ENCODE data around the gene C3orf52.

C3orf52 gene

DNA sequence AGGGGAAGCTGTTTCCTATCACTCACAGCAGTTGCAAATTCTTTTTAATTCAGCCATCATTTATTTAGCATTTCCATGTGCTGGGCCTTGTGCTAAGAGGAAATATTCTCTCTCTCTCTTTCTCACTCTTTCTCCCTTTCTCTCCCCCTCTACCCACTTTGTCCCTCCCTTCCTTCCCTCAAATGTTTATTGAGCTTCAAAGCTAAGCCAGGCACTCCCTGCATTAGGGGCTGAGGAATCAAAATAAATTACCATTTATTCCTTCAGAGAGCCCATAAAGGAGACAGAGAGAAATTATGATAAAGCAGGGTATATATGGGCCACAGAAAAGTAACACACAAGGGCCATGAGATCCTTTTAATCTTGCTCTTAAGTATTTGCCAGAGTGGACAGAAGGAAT lies 44.9 kb upstream of the C3orf52 start:
- Histone ChIP-seq H3K4me3 (ENCODE audit: low read length) (no peak overlapping the region), H3F3A (ENCODE audit: insufficient read depth, low read length) (no peaks in the 10 kb centered on the region), H3K36me3 (replicated peaks; ENCODE audit: insufficient read depth, low read length) (no peaks in the 10 kb centered on the region), H3K27ac (ENCODE audit: low read length) (no peak overlapping the region), H2AFZ (ENCODE audit: low read length) (no peak overlapping the region), H3K9ac (ENCODE audit: low read length) (no peak overlapping the region), H3K79me2 (ENCODE audit: low read length) (no peaks in the 10 kb centered on the region), H3K27me3 (replicated peaks; ENCODE audit: insufficient read depth, low read length) (no peaks in the 10 kb centered on the region), H3K4me2 (ENCODE audit: low read depth, low read length) (no peak overlapping the region), H3K4me1 (ENCODE audit: low read length) (peaks cover 17% of the 10 kb centered on the region), H3K9me3 (replicated peaks; ENCODE audit: insufficient read depth, low read length) (no peaks in the 10 kb centered on the region), H3K9me2 (replicated peaks; ENCODE audit: insufficient read depth, low read length) (no peaks in the 10 kb centered on the region), H4K20me1 (ENCODE audit: insufficient read depth, low read length) (no peaks in the 10 kb centered on the region)
- DNase-seq = no peak
- TF ChIP-seq EZH2 (optimal IDR thresholded peaks at IDR 0.05; ENCODE audit: low read depth, low read length) (no peak), EZH2phosphoT487 (IDR thresholded peaks at IDR 0.05; ENCODE audit: low read length) (no peak)
- TF ChIP-seq, protein P1, sequence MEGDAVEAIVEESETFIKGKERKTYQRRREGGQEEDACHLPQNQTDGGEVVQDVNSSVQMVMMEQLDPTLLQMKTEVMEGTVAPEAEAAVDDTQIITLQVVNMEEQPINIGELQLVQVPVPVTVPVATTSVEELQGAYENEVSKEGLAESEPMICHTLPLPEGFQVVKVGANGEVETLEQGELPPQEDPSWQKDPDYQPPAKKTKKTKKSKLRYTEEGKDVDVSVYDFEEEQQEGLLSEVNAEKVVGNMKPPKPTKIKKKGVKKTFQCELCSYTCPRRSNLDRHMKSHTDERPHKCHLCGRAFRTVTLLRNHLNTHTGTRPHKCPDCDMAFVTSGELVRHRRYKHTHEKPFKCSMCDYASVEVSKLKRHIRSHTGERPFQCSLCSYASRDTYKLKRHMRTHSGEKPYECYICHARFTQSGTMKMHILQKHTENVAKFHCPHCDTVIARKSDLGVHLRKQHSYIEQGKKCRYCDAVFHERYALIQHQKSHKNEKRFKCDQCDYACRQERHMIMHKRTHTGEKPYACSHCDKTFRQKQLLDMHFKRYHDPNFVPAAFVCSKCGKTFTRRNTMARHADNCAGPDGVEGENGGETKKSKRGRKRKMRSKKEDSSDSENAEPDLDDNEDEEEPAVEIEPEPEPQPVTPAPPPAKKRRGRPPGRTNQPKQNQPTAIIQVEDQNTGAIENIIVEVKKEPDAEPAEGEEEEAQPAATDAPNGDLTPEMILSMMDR (IDR thresholded peaks at IDR 0.05; ENCODE audit: low read length) = no peak

DNA sequence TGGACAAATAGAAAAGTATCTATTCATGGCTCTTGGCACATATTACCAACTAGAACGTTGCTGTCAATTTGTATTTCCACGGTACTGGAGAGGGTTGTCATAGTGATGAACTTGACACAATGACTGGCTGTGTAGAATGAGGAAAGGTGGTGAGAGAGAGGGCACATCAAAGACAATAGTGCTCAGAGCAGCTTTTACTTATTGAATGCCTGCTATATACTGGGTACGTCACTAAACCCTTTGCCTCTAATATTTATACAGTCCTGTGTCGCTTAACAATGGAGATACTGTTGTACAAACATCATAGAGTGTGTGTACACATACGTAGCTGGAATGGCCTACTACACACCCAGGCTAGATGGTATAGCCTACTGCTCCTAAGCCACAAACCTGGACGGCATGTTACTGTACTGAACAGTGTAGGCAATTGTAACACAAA lies 43.3 kb upstream of the C3orf52 start:
- H3K4me1 ChIP-seq (ENCODE audit: low read length) = peaks cover 17% of the 10 kb centered on the region
- no peaks in the 10 kb centered on the region for H3K27me3 ChIP-seq (replicated peaks; ENCODE audit: insufficient read depth, low read length)
- H3F3A ChIP-seq (ENCODE audit: insufficient read depth, low read length) = no peaks in the 10 kb centered on the region
- H3K36me3 ChIP-seq (replicated peaks; ENCODE audit: insufficient read depth, low read length) = no peaks in the 10 kb centered on the region
- no peak overlapping the region for H3K27ac ChIP-seq (ENCODE audit: low read length)
- no peaks in the 10 kb centered on the region for H4K20me1 ChIP-seq (ENCODE audit: insufficient read depth, low read length)
- H3K4me3 ChIP-seq (ENCODE audit: low read length) = no peak overlapping the region
- no peak for DNase-seq
- H3K4me2 ChIP-seq (ENCODE audit: low read depth, low read length) = no peak overlapping the region
- H3K9ac ChIP-seq (ENCODE audit: low read length) = no peak overlapping the region
- no peaks in the 10 kb centered on the region for H3K79me2 ChIP-seq (ENCODE audit: low read length)
- H2AFZ ChIP-seq (ENCODE audit: low read length) = no peak overlapping the region
- H3K9me2 ChIP-seq (replicated peaks; ENCODE audit: insufficient read depth, low read length) = no peaks in the 10 kb centered on the region
- no peaks in the 10 kb centered on the region for H3K9me3 ChIP-seq (replicated peaks; ENCODE audit: insufficient read depth, low read length)
- TF ChIP-seq EZH2 (optimal IDR thresholded peaks at IDR 0.05; ENCODE audit: low read depth, low read length) (no peak), EZH2phosphoT487 (IDR thresholded peaks at IDR 0.05; ENCODE audit: low read length) (no peak)

- Histone ChIP-seq H3K36me3 (replicated peaks; ENCODE audit: insufficient read depth, low read length) (no peaks in the 10 kb centered on the region), H4K20me1 (ENCODE audit: insufficient read depth, low read length) (no peaks in the 10 kb centered on the region), H3K9me3 (replicated peaks; ENCODE audit: insufficient read depth, low read length) (no peaks in the 10 kb centered on the region), H3K4me3 (ENCODE audit: low read length) (peak overlapping the region; percentile 11), H3K9ac (ENCODE audit: low read length) (no peak overlapping the region; the same call in 1 of the 2 replicates), H3K27me3 (replicated peaks; ENCODE audit: insufficient read depth, low read length) (no peaks in the 10 kb centered on the region), H3F3A (ENCODE audit: insufficient read depth, low read length) (no peaks in the 10 kb centered on the region), H2AFZ (ENCODE audit: low read length) (peak overlapping the region; percentile 34), H3K79me2 (ENCODE audit: low read length) (no peaks in the 10 kb centered on the region), H3K9me2 (replicated peaks; ENCODE audit: insufficient read depth, low read length) (no peaks in the 10 kb centered on the region), H3K4me2 (ENCODE audit: low read depth, low read length) (peak overlapping the region; percentile 47), H3K4me1 (ENCODE audit: low read length) (peaks cover 15% of the 10 kb centered on the region), H3K27ac (ENCODE audit: low read length) (no peak overlapping the region)
- peak; percentile 73 for DNase-seq
- TF ChIP-seq EZH2 (optimal IDR thresholded peaks at IDR 0.05; ENCODE audit: low read depth, low read length) (no peak), EZH2phosphoT487 (IDR thresholded peaks at IDR 0.05; ENCODE audit: low read length) (no peak)
- TF ChIP-seq, protein P1 (IDR thresholded peaks at IDR 0.05; ENCODE audit: low read length) = peak; percentile 90
Observed at GRCh38 chr3:112043621-112044201, 42.5 kb upstream of the C3orf52 start.

DNA sequence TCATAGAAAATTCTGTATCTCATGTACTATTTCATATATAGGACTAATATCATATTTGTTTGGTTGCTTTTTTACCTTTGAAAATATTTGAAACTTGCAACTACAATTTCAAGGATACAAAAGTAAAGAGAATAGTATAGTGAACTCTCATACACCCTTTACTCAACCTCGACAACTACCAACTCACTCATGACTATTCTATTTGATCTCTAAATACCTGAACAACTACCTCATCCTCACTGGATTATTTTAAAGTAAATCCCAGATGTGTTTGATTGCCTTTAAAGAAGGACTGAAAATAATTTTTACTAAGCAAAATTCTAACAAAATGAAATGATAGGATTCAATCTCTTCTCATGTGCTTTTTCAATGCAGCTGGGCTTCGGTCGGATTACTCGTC lies 39.6 kb upstream of the C3orf52 start:
- Histone ChIP-seq H2AFZ (ENCODE audit: low read length) (no peak overlapping the region), H3K36me3 (replicated peaks; ENCODE audit: insufficient read depth, low read length) (no peaks in the 10 kb centered on the region), H3F3A (ENCODE audit: insufficient read depth, low read length) (no peaks in the 10 kb centered on the region), H3K27ac (ENCODE audit: low read length) (no peak overlapping the region), H3K4me3 (ENCODE audit: low read length) (no peak overlapping the region), H3K9me2 (replicated peaks; ENCODE audit: insufficient read depth, low read length) (no peaks in the 10 kb centered on the region), H3K9me3 (replicated peaks; ENCODE audit: insufficient read depth, low read length) (no peaks in the 10 kb centered on the region), H3K4me1 (ENCODE audit: low read length) (peaks cover 5% of the 10 kb centered on the region), H3K4me2 (ENCODE audit: low read depth, low read length) (no peak overlapping the region), H3K79me2 (ENCODE audit: low read length) (no peaks in the 10 kb centered on the region), H3K9ac (ENCODE audit: low read length) (no peak overlapping the region), H3K27me3 (replicated peaks; ENCODE audit: insufficient read depth, low read length) (no peaks in the 10 kb centered on the region), H4K20me1 (ENCODE audit: insufficient read depth, low read length) (no peaks in the 10 kb centered on the region)
- DNase-seq = no peak
- TF ChIP-seq EZH2 (optimal IDR thresholded peaks at IDR 0.05; ENCODE audit: low read depth, low read length) = no peak
- no peak for TF ChIP-seq EZH2phosphoT487 (IDR thresholded peaks at IDR 0.05; ENCODE audit: low read length)
- TF ChIP-seq, protein P1 (IDR thresholded peaks at IDR 0.05; ENCODE audit: low read length) = no peak

Data from MM.1S (cell line).